SU-DHL-6 (cell line): ENCODE measurements around the gene PSME3IP1.

Experiments
- H2AFZ ChIP-seq: fragments of 200-600 bp; sonication (generic); 2 replicates; pipeline ENCODE4 v1.6.1; 2014; ENCODE audit warnings: low read depth, mild to moderate bottlenecking, moderate library complexity, mixed read lengths, antibody characterized with exemption, low read length; ENCODE audit not compliant: severe bottlenecking
- H3F3A ChIP-seq: fragments of 200-600 bp; shearing (Covaris generic); 2 replicates; pipeline ENCODE4 v1.6.0; 2016; ENCODE audit warnings: antibody characterized with exemption, mild to moderate bottlenecking; ENCODE audit not compliant: insufficient read depth
- H3K27ac ChIP-seq: fragments of 200-600 bp; sonication (generic); 2 replicates; pipeline ENCODE4 v1.5.1; 2016; ENCODE audit warnings: low read depth, mild to moderate bottlenecking, low read length, moderate library complexity, mixed read lengths
- H3K27me3 ChIP-seq: fragments of 200-600 bp; sonication (generic), shearing (Covaris generic); 2 replicates; pipeline ENCODE4 v1.6.0; 2014; ENCODE audit warnings: mild to moderate bottlenecking, low read length
- H3K36me3 ChIP-seq: fragments of 200-600 bp; sonication (generic); 2 replicates; pipeline ENCODE4 v1.6.1; 2014; ENCODE audit warnings: mild to moderate bottlenecking, low read length, mixed read lengths
- H3K4me2 ChIP-seq: fragments of 300-600, 200-600 bp; shearing (Covaris generic), sonication (generic); 2 replicates; pipeline ENCODE4 v1.6.0; 2014; ENCODE audit warnings: low read length, low read depth, mild to moderate bottlenecking; ENCODE audit not compliant: poor library complexity, severe bottlenecking
- H3K4me3 ChIP-seq: fragments of 200-600 bp; sonication (generic); 2 replicates; pipeline ENCODE4 v1.5.1; 2014; ENCODE audit warnings: antibody characterized with exemption, low read length, mild to moderate bottlenecking, mixed read lengths; ENCODE audit not compliant: insufficient read depth, poor library complexity, severe bottlenecking
- H3K79me2 ChIP-seq: fragments of 200-600 bp; sonication (generic); 2 replicates; pipeline ENCODE4 v1.6.1; 2014; ENCODE audit warnings: mild to moderate bottlenecking, low read length, moderate library complexity; ENCODE audit not compliant: insufficient read depth
- H3K9ac ChIP-seq: fragments of 200-600 bp; sonication (generic); 2 replicates; pipeline ENCODE4 v1.7.0; 2014; ENCODE audit warnings: mild to moderate bottlenecking, low read length
- H3K9me2 ChIP-seq: fragments of 200-600 bp; sonication (generic); replicated peaks from 2 replicates; pipeline ENCODE4 v1.6.1; 2014; ENCODE audit warnings: low read length; ENCODE audit not compliant: insufficient read depth
- H3K9me3 ChIP-seq: fragments of 200-600 bp; sonication (generic); 2 replicates; pipeline ENCODE4 v1.6.1; 2014; ENCODE audit warnings: low read length, mixed read lengths; ENCODE audit not compliant: insufficient read depth
- H4K20me1 ChIP-seq: fragments of 200-600 bp; sonication (generic); 2 replicates; pipeline ENCODE4 v1.6.1; 2014; ENCODE audit warnings: low read depth, mild to moderate bottlenecking, antibody characterized with exemption, low read length, moderate library complexity, mixed read lengths
- CTCF ChIP-seq: fragments of 200-600 bp; sonication (generic); IDR thresholded peaks from one replicate; pipeline ENCODE4 v1.5.1; 2017; ENCODE audit warnings: antibody characterized with exemption, mild to moderate bottlenecking, low read length, moderate library complexity; ENCODE audit not compliant: insufficient read depth, poor library complexity, severe bottlenecking
- EZH2phosphoT487 ChIP-seq: fragments of 200-600 bp; sonication (generic), shearing (Covaris generic); conservative IDR thresholded peaks from 2 replicates; pipeline ENCODE4 v1.6.1; 2018; ENCODE audit warnings: mild to moderate bottlenecking, antibody characterized with exemption, low read length, moderate library complexity, mixed read lengths

PSME3IP1 gene

GRCh38 chr16:57226701-57227621, 41.1 kb upstream of the PSME3IP1 start:
- no peak overlapping the region for H3K4me3 ChIP-seq
- no peak overlapping the region for H3K27ac ChIP-seq
- no peaks in the 10 kb centered on the region for H3K9me2 ChIP-seq
- H2AFZ ChIP-seq, result no peak overlapping the region
- TF ChIP-seq CTCF (no peak), EZH2phosphoT487 (no peak)
- no peaks in the 10 kb centered on the region for H3K27me3 ChIP-seq
- no peak overlapping the region for H3K4me2 ChIP-seq
- no peaks in the 10 kb centered on the region for H3K79me2 ChIP-seq
- no peaks in the 10 kb centered on the region for H4K20me1 ChIP-seq
- no peaks in the 10 kb centered on the region for H3F3A ChIP-seq
- no peak overlapping the region for H3K9ac ChIP-seq
- no peaks in the 10 kb centered on the region for H3K9me3 ChIP-seq
- peaks cover 5% of the 10 kb centered on the region; the same call in 1 of the 2 replicates for H3K36me3 ChIP-seq

- H3K79me2 ChIP-seq, result no peaks in the 10 kb centered on the region
- H4K20me1 ChIP-seq, result no peaks in the 10 kb centered on the region
- H3K36me3 ChIP-seq, result peaks cover 8% of the 10 kb centered on the region; the same call in 1 of the 2 replicates
- H3F3A ChIP-seq, result no peaks in the 10 kb centered on the region
- TF ChIP-seq CTCF (no peak), EZH2phosphoT487 (no peak)
- H3K27ac ChIP-seq, result no peak overlapping the region
- H2AFZ ChIP-seq, result no peak overlapping the region
- H3K27me3 ChIP-seq, result no peaks in the 10 kb centered on the region
- no peaks in the 10 kb centered on the region for H3K9me3 ChIP-seq
- H3K9me2 ChIP-seq, result no peaks in the 10 kb centered on the region
- no peak overlapping the region for H3K4me2 ChIP-seq
- no peak overlapping the region for H3K9ac ChIP-seq
- H3K4me3 ChIP-seq, result no peak overlapping the region
These were observed 40.1 kb upstream of the PSME3IP1 start for GRCh38 chr16:57225978-57226377.

- Histone ChIP-seq H2AFZ (no peak overlapping the region), H3K27ac (no peak overlapping the region), H4K20me1 (no peaks in the 10 kb centered on the region), H3K27me3 (no peaks in the 10 kb centered on the region), H3K9me2 (no peaks in the 10 kb centered on the region), H3K79me2 (no peaks in the 10 kb centered on the region), H3K4me2 (no peak overlapping the region), H3K9me3 (no peaks in the 10 kb centered on the region), H3K36me3 (peaks cover 11% of the 10 kb centered on the region; the same call in 1 of the 2 replicates), H3K4me3 (no peak overlapping the region), H3K9ac (no peak overlapping the region), H3F3A (no peaks in the 10 kb centered on the region)
- no peak for TF ChIP-seq EZH2phosphoT487
These were observed 39.0 kb upstream of the PSME3IP1 start for GRCh38 chr16:57224651-57225335.

- Histone ChIP-seq H3K36me3 (peaks cover 7% of the 10 kb centered on the region; the same call in 1 of the 2 replicates), H3K4me2 (no peak overlapping the region), H4K20me1 (no peaks in the 10 kb centered on the region), H2AFZ (no peak overlapping the region), H3K9me2 (no peaks in the 10 kb centered on the region), H3K79me2 (no peaks in the 10 kb centered on the region), H3K9ac (no peak overlapping the region), H3K4me3 (no peak overlapping the region), H3K9me3 (no peaks in the 10 kb centered on the region), H3K27me3 (no peaks in the 10 kb centered on the region), H3F3A (no peaks in the 10 kb centered on the region), H3K27ac (no peak overlapping the region)
- TF ChIP-seq CTCF (no peak), EZH2phosphoT487 (no peak)
These were observed 37.2 kb upstream of the PSME3IP1 start for GRCh38 chr16:57223057-57223456.
